ENCODE measurements around the gene UPP2. TPM values are rescaled to one million over a fixed set of nuclear protein-coding genes. Genes with fewer than 3 reads are reported as not detected.

The UPP2 gene
- not detected for total RNA-seq

GRCh38 chr2:158101384-158101926 lies at the start of gene UPP2:
UPP2 (plus strand) TSS chr2:158101876; CDS start chr2:158102064, 188 bp downstream.
- no peak for TF ChIP-seq CTCF (IDR thresholded peaks at IDR 0.05; ENCODE audit: low read depth)

GRCh38 chr2:158052761-158053160 lies 48.9 kb upstream of the UPP2 start:
- no peak for TF ChIP-seq CTCF (IDR thresholded peaks at IDR 0.05; ENCODE audit: low read depth)

- no peak for TF ChIP-seq CTCF (IDR thresholded peaks at IDR 0.05; ENCODE audit: low read depth)
These were observed 44.8 kb upstream of the UPP2 start for GRCh38 chr2:158056875-158057274.

- TF ChIP-seq CTCF (IDR thresholded peaks at IDR 0.05; ENCODE audit: low read depth), result no peak
These were observed 41.4 kb upstream of the UPP2 start for GRCh38 chr2:158060160-158060834.

- no peak for TF ChIP-seq CTCF (IDR thresholded peaks at IDR 0.05; ENCODE audit: low read depth)
These were observed 40.7 kb upstream of the UPP2 start for GRCh38 chr2:158060835-158061435.

GRCh38 chr2:158061763-158062162 lies 39.9 kb upstream of the UPP2 start:
- no peak for TF ChIP-seq CTCF (IDR thresholded peaks at IDR 0.05; ENCODE audit: low read depth)

GRCh38 chr2:158066046-158066713 lies 35.5 kb upstream of the UPP2 start:
- no peak for TF ChIP-seq CTCF (IDR thresholded peaks at IDR 0.05; ENCODE audit: low read depth)
